Measurements from ENCODE around the gene ZNF442. TPM values are rescaled to one million over a fixed set of nuclear protein-coding genes. Genes with fewer than 3 reads are reported as not detected.

Gene ZNF442
- total RNA-seq: 0.17 and 0.70 TPM in 2 replicates

GRCh38 chr19:12365236-12366162 is at the start of gene ZNF442:
ZNF442 (minus strand) TSS chr19:12365683; CDS start chr19:12363631, 2,052 bp downstream.

GRCh38 chr19:12400633-12401502 is 35.4 kb upstream of the ZNF442 start, which contains the start of gene ZNF799:
ZNF799 (minus strand) TSS chr19:12401271; CDS start chr19:12401070, 201 bp downstream.

GRCh38 chr19:12333162-12334159 is 32.0 kb downstream of the ZNF442 start, which contains the start of gene ZNF563:
ZNF563 (minus strand) TSS chr19:12333633; CDS start chr19:12333482, 151 bp downstream.

Other genes with a start within 250 kb of the ZNF442 start
- gene ZNF20, start 225.3 kb downstream of the ZNF442 start, total RNA-seq: 3.3 and 12.5 TPM in 2 replicates
- gene ZNF625, start 208.9 kb downstream of the ZNF442 start, total RNA-seq: 0.26 and 5.8 TPM in 2 replicates
- gene ZNF136, start 202.6 kb downstream of the ZNF442 start, total RNA-seq: 4.6 and 6.6 TPM in 2 replicates
- 2.0 and 3.6 TPM in 2 replicates for gene ZNF44, start 70.8 kb downstream of the ZNF442 start, total RNA-seq
- 3.7 and 4.4 TPM in 2 replicates for gene ZNF563, start 32.0 kb downstream of the ZNF442 start, total RNA-seq
- gene ZNF799, start 35.6 kb upstream of the ZNF442 start, total RNA-seq: 0.85 and 2.6 TPM in 2 replicates
- 0.70 and 1.4 TPM in 2 replicates for gene ZNF443, start 75.3 kb upstream of the ZNF442 start, total RNA-seq
- 0.68 and 2.8 TPM in 2 replicates for gene ZNF709, start 119.1 kb upstream of the ZNF442 start, total RNA-seq
- 3.4 and 5.3 TPM in 2 replicates for gene ZNF564, start 185.8 kb upstream of the ZNF442 start, total RNA-seq
- 3.6 and 5.7 TPM in 2 replicates for gene ZNF490, start 245.1 kb upstream of the ZNF442 start, total RNA-seq
- 6.7 and 7.7 TPM in 2 replicates for gene ZNF791, start 245.2 kb upstream of the ZNF442 start, total RNA-seq

All from pericardium fibroblast (primary cell).